GM21737 (cell line): ENCODE data around the gene TAS2R60.

ENCODE experiments used
- ATAC-seq: cut with Tn5 transposase; IDR thresholded peaks from one replicate; pipeline ENCODE4 v1.9.1; 2021; ENCODE audit warnings: mild to moderate bottlenecking, moderate library complexity; ENCODE audit not compliant: unreplicated experiment

TAS2R60 gene

GRCh38 chr7:143437578-143437977 lies 5.7 kb upstream of the TAS2R60 start:
- ATAC-seq, result no peak

- no peak for ATAC-seq
Measured at GRCh38 chr7:143439866-143440265, 3.4 kb upstream of the TAS2R60 start.

- ATAC-seq, result no peak
Measured at GRCh38 chr7:143444063-143444782, 970 bp downstream of the TAS2R60 start.

- ATAC-seq, result no peak
Measured at GRCh38 chr7:143444785-143445184, 1.5 kb downstream of the TAS2R60 start.

- ATAC-seq, result no peak
Measured at GRCh38 chr7:143447466-143447865, 4.2 kb downstream of the TAS2R60 start.

GRCh38 chr7:143448429-143448828 lies 5.2 kb downstream of the TAS2R60 start:
- no peak for ATAC-seq

- ATAC-seq, result no peak
Measured at GRCh38 chr7:143449793-143450192, 6.5 kb downstream of the TAS2R60 start.

GRCh38 chr7:143451122-143451521 lies 7.9 kb downstream of the TAS2R60 start:
- no peak for ATAC-seq

GRCh38 chr7:143451746-143452145 lies 8.5 kb downstream of the TAS2R60 start:
- ATAC-seq, result no peak

- ATAC-seq, result no peak
Measured at GRCh38 chr7:143452495-143452894, 9.2 kb downstream of the TAS2R60 start.

GRCh38 chr7:143454091-143454680 lies 10.9 kb downstream of the TAS2R60 start:
- ATAC-seq, result no peak

GRCh38 chr7:143455491-143455890 lies 12.2 kb downstream of the TAS2R60 start:
- no peak for ATAC-seq

GRCh38 chr7:143455942-143456341 lies 12.7 kb downstream of the TAS2R60 start:
- no peak for ATAC-seq

- ATAC-seq, result no peak
Measured at GRCh38 chr7:143456992-143457793, 13.9 kb downstream of the TAS2R60 start.

GRCh38 chr7:143458263-143458662 lies 15.0 kb downstream of the TAS2R60 start:
- ATAC-seq, result no peak

- ATAC-seq, result no peak
Measured at GRCh38 chr7:143458681-143459080, 15.4 kb downstream of the TAS2R60 start.

GRCh38 chr7:143459359-143459758 lies 16.1 kb downstream of the TAS2R60 start:
- ATAC-seq, result no peak

GRCh38 chr7:143460271-143460979 lies 17.2 kb downstream of the TAS2R60 start:
- ATAC-seq, result no peak

- no peak for ATAC-seq
Measured at GRCh38 chr7:143462045-143462444, 18.8 kb downstream of the TAS2R60 start.

- no peak for ATAC-seq
Measured at GRCh38 chr7:143463556-143463955, 20.3 kb downstream of the TAS2R60 start.

- ATAC-seq, result no peak
Measured at GRCh38 chr7:143463957-143464356, 20.7 kb downstream of the TAS2R60 start.
